Measurements from ENCODE around the gene PLXNA4. TPM values are rescaled to one million over a fixed set of nuclear protein-coding genes. Genes with fewer than 3 reads are reported as not detected.

Gene PLXNA4
- total RNA-seq, 1 experiment from 2014 or later, result 0.10 TPM

DNA sequence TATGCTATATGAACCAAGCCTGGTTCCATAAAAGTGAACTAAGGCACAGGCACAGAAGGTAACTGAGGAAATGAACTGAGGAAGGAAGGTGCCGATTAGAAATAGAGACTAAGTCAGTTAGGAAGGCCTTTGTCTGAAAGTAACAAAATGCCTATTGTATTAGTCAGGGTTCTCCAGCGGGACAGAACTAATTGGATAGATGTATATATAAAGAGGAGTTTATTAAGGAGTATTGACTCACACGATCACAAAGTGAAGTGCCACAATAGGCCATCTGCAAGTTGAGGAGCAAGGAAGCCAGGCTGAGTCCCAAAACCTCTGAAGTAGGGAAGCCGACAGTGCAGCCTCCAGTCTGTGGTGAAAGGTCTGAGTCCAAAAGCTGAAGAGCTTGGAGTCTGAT is 13.9 kb upstream of the PLXNA4 start:
- no peak for TF ChIP-seq TCF7L2 (IDR thresholded peaks at IDR 0.05; ENCODE audit: low read depth, low read length)
- TF ChIP-seq SIN3A (IDR thresholded peaks at IDR 0.05; ENCODE audit: borderline replicate concordance, insufficient read depth, low read depth, low read length), result no peak
- TF ChIP-seq POLR2AphosphoS5 (IDR thresholded peaks at IDR 0.05; ENCODE audit: low read depth, low read length), result no peak
- TF ChIP-seq REST (IDR thresholded peaks at IDR 0.05; ENCODE audit: insufficient read depth in 1 of 2, low read depth in 2 of 2, low read length in 1 of 2), result no peak
- TF ChIP-seq, protein P1, sequence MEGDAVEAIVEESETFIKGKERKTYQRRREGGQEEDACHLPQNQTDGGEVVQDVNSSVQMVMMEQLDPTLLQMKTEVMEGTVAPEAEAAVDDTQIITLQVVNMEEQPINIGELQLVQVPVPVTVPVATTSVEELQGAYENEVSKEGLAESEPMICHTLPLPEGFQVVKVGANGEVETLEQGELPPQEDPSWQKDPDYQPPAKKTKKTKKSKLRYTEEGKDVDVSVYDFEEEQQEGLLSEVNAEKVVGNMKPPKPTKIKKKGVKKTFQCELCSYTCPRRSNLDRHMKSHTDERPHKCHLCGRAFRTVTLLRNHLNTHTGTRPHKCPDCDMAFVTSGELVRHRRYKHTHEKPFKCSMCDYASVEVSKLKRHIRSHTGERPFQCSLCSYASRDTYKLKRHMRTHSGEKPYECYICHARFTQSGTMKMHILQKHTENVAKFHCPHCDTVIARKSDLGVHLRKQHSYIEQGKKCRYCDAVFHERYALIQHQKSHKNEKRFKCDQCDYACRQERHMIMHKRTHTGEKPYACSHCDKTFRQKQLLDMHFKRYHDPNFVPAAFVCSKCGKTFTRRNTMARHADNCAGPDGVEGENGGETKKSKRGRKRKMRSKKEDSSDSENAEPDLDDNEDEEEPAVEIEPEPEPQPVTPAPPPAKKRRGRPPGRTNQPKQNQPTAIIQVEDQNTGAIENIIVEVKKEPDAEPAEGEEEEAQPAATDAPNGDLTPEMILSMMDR (IDR thresholded peaks at IDR 0.05), result no peak
- ATAC-seq (no peak), DNase-seq (ENCODE audit: low read depth, low spot score) (no peak)
- ChIA-PET POLR2A (no interaction called here), CTCF (no interaction called here)
- H3K4me3 ChIP-seq (ENCODE audit: low read depth in 2 of 2, low read length in 2 of 2), result no peak overlapping the region
- intact Hi-C loops (cut with micrococcal nuclease; ENCODE audit: unreplicated experiment) (no loop called here), in situ Hi-C loops (cut with HindIII; ENCODE audit: low pct_unique_long_range_greater_than_20kb, low sequenced_read_pairs) (no loop called here)
- H3K9me3 ChIP-seq (ENCODE audit: control insufficient read depth, insufficient read depth, low read depth, low read length), result no peaks in the 10 kb centered on the region
- H3K27ac ChIP-seq (ENCODE audit: low read length), result no peak overlapping the region
- no peaks in the 10 kb centered on the region for H3K4me1 ChIP-seq (ENCODE audit: control insufficient read depth, insufficient read depth, low read length)
- peaks cover 15% of the 10 kb centered on the region for H3K27me3 ChIP-seq (ENCODE audit: control insufficient read depth, insufficient read depth, low read length)
- no TSS peak for BruUV-seq (replicated peaks)
- no peaks in the 10 kb centered on the region for H3K36me3 ChIP-seq (ENCODE audit: control insufficient read depth, insufficient read depth, low read length)

GRCh38 chr7:132588596-132588995 is 12.3 kb upstream of the PLXNA4 start:
- CTCF ChIA-PET, result no interaction called here
- no peak for TF ChIP-seq REST (IDR thresholded peaks at IDR 0.05; ENCODE audit: insufficient read depth in 1 of 2, low read depth in 2 of 2, low read length in 1 of 2)
- no peak for TF ChIP-seq POLR2AphosphoS5 (IDR thresholded peaks at IDR 0.05; ENCODE audit: low read depth, low read length)
- TF ChIP-seq SIN3A (IDR thresholded peaks at IDR 0.05; ENCODE audit: borderline replicate concordance, insufficient read depth, low read depth, low read length), result no peak
- TF ChIP-seq, protein P1 (IDR thresholded peaks at IDR 0.05), result no peak
- TF ChIP-seq TCF7L2 (IDR thresholded peaks at IDR 0.05; ENCODE audit: low read depth, low read length), result no peak
- H3K27ac ChIP-seq (ENCODE audit: low read length), result no peak overlapping the region
- BruUV-seq (replicated peaks), result no TSS peak
- H3K4me3 ChIP-seq (ENCODE audit: low read depth in 2 of 2, low read length in 2 of 2), result no peak overlapping the region
- no peaks in the 10 kb centered on the region for H3K36me3 ChIP-seq (ENCODE audit: control insufficient read depth, insufficient read depth, low read length)
- POLR2A ChIA-PET, result no interaction called here
- H3K4me1 ChIP-seq (ENCODE audit: control insufficient read depth, insufficient read depth, low read length), result no peaks in the 10 kb centered on the region
- in situ Hi-C loops (cut with HindIII; ENCODE audit: low pct_unique_long_range_greater_than_20kb, low sequenced_read_pairs) (no loop called here), intact Hi-C loops (cut with micrococcal nuclease; ENCODE audit: unreplicated experiment) (loop anchor here (10.0 kb wide), 1 partner anchor 894 kb away; no protein-coding TSS in a partner anchor)
- H3K9me3 ChIP-seq (ENCODE audit: control insufficient read depth, insufficient read depth, low read depth, low read length), result no peaks in the 10 kb centered on the region
- peaks cover 14% of the 10 kb centered on the region for H3K27me3 ChIP-seq (ENCODE audit: control insufficient read depth, insufficient read depth, low read length)
- ATAC-seq (no peak), DNase-seq (ENCODE audit: low read depth, low spot score) (no peak)

All from Panc1 (cell line).